Neural cell (in vitro differentiated cells): Measurements from ENCODE around the gene ANXA5.

Source experiments
- EP300 ChIP-seq: fragments of 450-650 bp; conservative IDR thresholded peaks from 2 replicates; pipeline ENCODE4 v1.6.1; 2014; ENCODE audit warnings: antibody characterized with exemption, mild to moderate bottlenecking, moderate library complexity; ENCODE audit not compliant: poor library complexity, severe bottlenecking
- EZH2 ChIP-seq: fragments of 200-600, 300-800 bp; shearing (Covaris generic), sonication (generic); IDR thresholded peaks from 2 replicates; pipeline ENCODE4 v1.6.1; 2014; ENCODE audit warnings: antibody characterized with exemption, low read length, borderline replicate concordance, mild to moderate bottlenecking; ENCODE audit not compliant: insufficient read depth, poor library complexity, severe bottlenecking
- MXI1 ChIP-seq: fragments of 450-650 bp; conservative IDR thresholded peaks from 2 replicates; pipeline ENCODE4 v1.6.1; 2014; ENCODE audit warnings: antibody characterized with exemption, mild to moderate bottlenecking; ENCODE audit not compliant: poor library complexity, severe bottlenecking
- POLR2AphosphoS5 ChIP-seq: IDR thresholded peaks from 2 replicates; pipeline ENCODE4 v1.6.1; 2012
- RAD21 ChIP-seq: fragments of 450-650 bp; conservative IDR thresholded peaks from 2 replicates; pipeline ENCODE4 v1.6.1; 2014; ENCODE audit warnings: antibody characterized with exemption, mild to moderate bottlenecking, moderate library complexity
- TAF1 ChIP-seq: IDR thresholded peaks from 2 replicates; pipeline ENCODE4 v1.6.1; 2012; ENCODE audit warnings: low read depth
- TF ChIP-seq, protein P1 (sequence below): fragments of 450-650 bp; IDR thresholded peaks from 2 replicates; pipeline ENCODE4 v1.5.1; 2014; ENCODE audit warnings: antibody characterized with exemption, mild to moderate bottlenecking, moderate library complexity; ENCODE audit not compliant: poor library complexity, severe bottlenecking
- TF ChIP-seq, protein P2 (sequence below): IDR thresholded peaks from 2 replicates; pipeline ENCODE4 v1.6.1; 2012; ENCODE audit warnings: borderline replicate concordance

DNA sequence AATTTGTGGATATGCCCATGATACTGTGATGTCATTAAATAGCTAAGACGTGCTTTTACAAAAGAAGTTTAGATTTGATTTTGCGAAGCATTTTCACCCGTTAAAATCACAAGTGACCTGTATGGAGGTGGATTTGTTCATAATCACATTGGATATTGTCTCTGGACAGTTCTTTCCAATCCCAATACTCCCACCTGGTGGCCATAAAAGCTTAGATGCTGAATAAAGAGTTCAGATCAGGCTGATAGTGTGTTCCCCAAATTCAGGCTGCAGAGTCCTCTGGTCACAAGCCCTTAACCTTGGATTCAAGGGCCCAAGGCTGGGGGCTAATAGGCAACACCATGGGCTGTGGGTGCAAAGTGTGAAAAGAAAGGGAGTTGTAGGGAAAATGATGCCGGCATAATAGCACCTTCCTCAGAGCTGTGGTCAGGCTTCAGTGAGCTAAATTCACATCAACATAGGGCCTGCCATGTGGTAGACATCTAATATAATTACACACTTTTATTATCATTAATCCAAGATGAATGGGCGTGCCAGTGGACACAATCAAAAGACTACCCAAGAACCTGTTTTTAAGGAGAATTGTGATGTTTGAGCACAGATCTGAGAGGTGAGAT lies 40.1 kb upstream of the ANXA5 start:
- TF ChIP-seq, protein P1, sequence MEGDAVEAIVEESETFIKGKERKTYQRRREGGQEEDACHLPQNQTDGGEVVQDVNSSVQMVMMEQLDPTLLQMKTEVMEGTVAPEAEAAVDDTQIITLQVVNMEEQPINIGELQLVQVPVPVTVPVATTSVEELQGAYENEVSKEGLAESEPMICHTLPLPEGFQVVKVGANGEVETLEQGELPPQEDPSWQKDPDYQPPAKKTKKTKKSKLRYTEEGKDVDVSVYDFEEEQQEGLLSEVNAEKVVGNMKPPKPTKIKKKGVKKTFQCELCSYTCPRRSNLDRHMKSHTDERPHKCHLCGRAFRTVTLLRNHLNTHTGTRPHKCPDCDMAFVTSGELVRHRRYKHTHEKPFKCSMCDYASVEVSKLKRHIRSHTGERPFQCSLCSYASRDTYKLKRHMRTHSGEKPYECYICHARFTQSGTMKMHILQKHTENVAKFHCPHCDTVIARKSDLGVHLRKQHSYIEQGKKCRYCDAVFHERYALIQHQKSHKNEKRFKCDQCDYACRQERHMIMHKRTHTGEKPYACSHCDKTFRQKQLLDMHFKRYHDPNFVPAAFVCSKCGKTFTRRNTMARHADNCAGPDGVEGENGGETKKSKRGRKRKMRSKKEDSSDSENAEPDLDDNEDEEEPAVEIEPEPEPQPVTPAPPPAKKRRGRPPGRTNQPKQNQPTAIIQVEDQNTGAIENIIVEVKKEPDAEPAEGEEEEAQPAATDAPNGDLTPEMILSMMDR: peak; percentile 69
- TF ChIP-seq EZH2 (no peak), MXI1 (no peak), POLR2AphosphoS5 (no peak), TAF1 (no peak), RAD21 (peak; percentile 70), EP300 (no peak)
- TF ChIP-seq, protein P2, sequence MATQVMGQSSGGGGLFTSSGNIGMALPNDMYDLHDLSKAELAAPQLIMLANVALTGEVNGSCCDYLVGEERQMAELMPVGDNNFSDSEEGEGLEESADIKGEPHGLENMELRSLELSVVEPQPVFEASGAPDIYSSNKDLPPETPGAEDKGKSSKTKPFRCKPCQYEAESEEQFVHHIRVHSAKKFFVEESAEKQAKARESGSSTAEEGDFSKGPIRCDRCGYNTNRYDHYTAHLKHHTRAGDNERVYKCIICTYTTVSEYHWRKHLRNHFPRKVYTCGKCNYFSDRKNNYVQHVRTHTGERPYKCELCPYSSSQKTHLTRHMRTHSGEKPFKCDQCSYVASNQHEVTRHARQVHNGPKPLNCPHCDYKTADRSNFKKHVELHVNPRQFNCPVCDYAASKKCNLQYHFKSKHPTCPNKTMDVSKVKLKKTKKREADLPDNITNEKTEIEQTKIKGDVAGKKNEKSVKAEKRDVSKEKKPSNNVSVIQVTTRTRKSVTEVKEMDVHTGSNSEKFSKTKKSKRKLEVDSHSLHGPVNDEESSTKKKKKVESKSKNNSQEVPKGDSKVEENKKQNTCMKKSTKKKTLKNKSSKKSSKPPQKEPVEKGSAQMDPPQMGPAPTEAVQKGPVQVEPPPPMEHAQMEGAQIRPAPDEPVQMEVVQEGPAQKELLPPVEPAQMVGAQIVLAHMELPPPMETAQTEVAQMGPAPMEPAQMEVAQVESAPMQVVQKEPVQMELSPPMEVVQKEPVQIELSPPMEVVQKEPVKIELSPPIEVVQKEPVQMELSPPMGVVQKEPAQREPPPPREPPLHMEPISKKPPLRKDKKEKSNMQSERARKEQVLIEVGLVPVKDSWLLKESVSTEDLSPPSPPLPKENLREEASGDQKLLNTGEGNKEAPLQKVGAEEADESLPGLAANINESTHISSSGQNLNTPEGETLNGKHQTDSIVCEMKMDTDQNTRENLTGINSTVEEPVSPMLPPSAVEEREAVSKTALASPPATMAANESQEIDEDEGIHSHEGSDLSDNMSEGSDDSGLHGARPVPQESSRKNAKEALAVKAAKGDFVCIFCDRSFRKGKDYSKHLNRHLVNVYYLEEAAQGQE: no peak
